ENCODE measurements around the gene MALRD1.

MALRD1 gene

GRCh38 chr10:19247843-19248242, 199.2 kb downstream of the MALRD1 start:
- Histone ChIP-seq H3K4me2 (no peak overlapping the region), H3K27ac (no peak overlapping the region), H3K9ac (no peak overlapping the region), H3K79me2 (ENCODE audit: insufficient read depth, low read depth) (no peaks in the 10 kb centered on the region), H3K36me3 (ENCODE audit: insufficient read depth) (no peaks in the 10 kb centered on the region), H3K4me3 (IDR thresholded peaks at IDR 0.05; ENCODE audit: insufficient read depth, low read depth, low read length) (no peak overlapping the region), H2AFZ (ENCODE audit: low read depth) (no peak overlapping the region), H3K27me3 (ENCODE audit: insufficient read depth, low read depth) (no peaks in the 10 kb centered on the region), H3K4me1 (ENCODE audit: low read depth, poor library complexity, severe bottlenecking) (peaks cover 43% of the 10 kb centered on the region), H4K20me1 (ENCODE audit: insufficient read depth) (no peaks in the 10 kb centered on the region)
- no peak for TF ChIP-seq CTCF (conservative IDR thresholded peaks at IDR 0.05; ENCODE audit: low read depth, low read length)

- Histone ChIP-seq H3K4me1 (ENCODE audit: low read depth, poor library complexity, severe bottlenecking) (peaks cover 43% of the 10 kb centered on the region), H2AFZ (ENCODE audit: low read depth) (no peak overlapping the region; the same call in 1 of the 2 replicates), H3K4me3 (IDR thresholded peaks at IDR 0.05; ENCODE audit: insufficient read depth, low read depth, low read length) (no peak overlapping the region), H3K9ac (no peak overlapping the region), H3K36me3 (ENCODE audit: insufficient read depth) (no peaks in the 10 kb centered on the region), H3K27ac (peak overlapping the region; percentile 20), H3K27me3 (ENCODE audit: insufficient read depth, low read depth) (no peaks in the 10 kb centered on the region), H4K20me1 (ENCODE audit: insufficient read depth) (no peaks in the 10 kb centered on the region), H3K4me2 (peak overlapping the region; percentile 69), H3K79me2 (ENCODE audit: insufficient read depth, low read depth) (no peaks in the 10 kb centered on the region)
- TF ChIP-seq CTCF (conservative IDR thresholded peaks at IDR 0.05; ENCODE audit: low read depth, low read length) = no peak
Observed at GRCh38 chr10:19250546-19250945, 201.9 kb downstream of the MALRD1 start.

GRCh38 chr10:19252531-19252930, 203.9 kb downstream of the MALRD1 start:
- Histone ChIP-seq H3K79me2 (ENCODE audit: insufficient read depth, low read depth) (no peaks in the 10 kb centered on the region), H2AFZ (ENCODE audit: low read depth) (no peak overlapping the region), H3K4me3 (IDR thresholded peaks at IDR 0.05; ENCODE audit: insufficient read depth, low read depth, low read length) (no peak overlapping the region), H3K27ac (no peak overlapping the region), H3K4me1 (ENCODE audit: low read depth, poor library complexity, severe bottlenecking) (peaks cover 43% of the 10 kb centered on the region), H3K27me3 (ENCODE audit: insufficient read depth, low read depth) (no peaks in the 10 kb centered on the region), H3K9ac (no peak overlapping the region), H4K20me1 (ENCODE audit: insufficient read depth) (no peaks in the 10 kb centered on the region), H3K36me3 (ENCODE audit: insufficient read depth) (no peaks in the 10 kb centered on the region), H3K4me2 (no peak overlapping the region)
- TF ChIP-seq CTCF (conservative IDR thresholded peaks at IDR 0.05; ENCODE audit: low read depth, low read length) = no peak

- no peak overlapping the region for H3K9ac ChIP-seq
- no peak for TF ChIP-seq CTCF (conservative IDR thresholded peaks at IDR 0.05; ENCODE audit: low read depth, low read length)
Observed at GRCh38 chr10:19256331-19256730, 207.7 kb downstream of the MALRD1 start.

More at GRCh38 chr10:19256331-19256730, 207.7 kb downstream of the MALRD1 start:
- no peak overlapping the region for H3K27ac ChIP-seq
- peaks cover 13% of the 10 kb centered on the region for H3K4me1 ChIP-seq (ENCODE audit: low read depth, poor library complexity, severe bottlenecking)
- H3K4me2 ChIP-seq = no peak overlapping the region
- H2AFZ ChIP-seq (ENCODE audit: low read depth) = no peak overlapping the region
- no peak overlapping the region for H3K4me3 ChIP-seq (IDR thresholded peaks at IDR 0.05; ENCODE audit: insufficient read depth, low read depth, low read length)
- H3K27me3 ChIP-seq (ENCODE audit: insufficient read depth, low read depth) = no peaks in the 10 kb centered on the region
- H3K36me3 ChIP-seq (ENCODE audit: insufficient read depth) = no peaks in the 10 kb centered on the region
- H3K79me2 ChIP-seq (ENCODE audit: insufficient read depth, low read depth) = no peaks in the 10 kb centered on the region
- H4K20me1 ChIP-seq (ENCODE audit: insufficient read depth) = no peaks in the 10 kb centered on the region

Measured in KMS-11 (cell line).